ENCODE measurements around the gene CHID1.

DNA sequence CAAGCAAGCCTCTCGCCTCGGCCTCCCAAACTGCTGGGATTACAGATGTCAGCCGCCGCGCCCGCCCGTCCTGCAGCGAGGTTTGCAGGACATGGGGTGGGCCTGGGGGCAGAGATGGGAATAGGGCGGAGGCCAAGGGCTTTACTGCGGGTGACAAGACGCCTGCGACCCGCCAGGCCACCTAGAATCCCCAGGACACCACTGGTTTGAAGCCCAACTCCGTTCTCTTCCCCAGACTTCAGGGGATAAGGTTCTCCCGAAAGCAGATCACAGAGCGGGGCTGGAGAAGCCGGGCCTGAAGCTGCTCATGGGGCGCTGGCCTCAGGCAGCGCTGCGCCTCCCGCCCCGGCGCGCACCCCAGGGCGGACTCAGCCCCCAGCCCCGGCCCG is 68.6 kb downstream of the CHID1 start:
- TF ChIP-seq, protein P1, sequence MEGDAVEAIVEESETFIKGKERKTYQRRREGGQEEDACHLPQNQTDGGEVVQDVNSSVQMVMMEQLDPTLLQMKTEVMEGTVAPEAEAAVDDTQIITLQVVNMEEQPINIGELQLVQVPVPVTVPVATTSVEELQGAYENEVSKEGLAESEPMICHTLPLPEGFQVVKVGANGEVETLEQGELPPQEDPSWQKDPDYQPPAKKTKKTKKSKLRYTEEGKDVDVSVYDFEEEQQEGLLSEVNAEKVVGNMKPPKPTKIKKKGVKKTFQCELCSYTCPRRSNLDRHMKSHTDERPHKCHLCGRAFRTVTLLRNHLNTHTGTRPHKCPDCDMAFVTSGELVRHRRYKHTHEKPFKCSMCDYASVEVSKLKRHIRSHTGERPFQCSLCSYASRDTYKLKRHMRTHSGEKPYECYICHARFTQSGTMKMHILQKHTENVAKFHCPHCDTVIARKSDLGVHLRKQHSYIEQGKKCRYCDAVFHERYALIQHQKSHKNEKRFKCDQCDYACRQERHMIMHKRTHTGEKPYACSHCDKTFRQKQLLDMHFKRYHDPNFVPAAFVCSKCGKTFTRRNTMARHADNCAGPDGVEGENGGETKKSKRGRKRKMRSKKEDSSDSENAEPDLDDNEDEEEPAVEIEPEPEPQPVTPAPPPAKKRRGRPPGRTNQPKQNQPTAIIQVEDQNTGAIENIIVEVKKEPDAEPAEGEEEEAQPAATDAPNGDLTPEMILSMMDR (IDR thresholded peaks at IDR 0.05; ENCODE audit: low read depth, low read length, poor library complexity, severe bottlenecking) = no peak
- no peak for TF ChIP-seq EZH2phosphoT487 (IDR thresholded peaks at IDR 0.05; ENCODE audit: borderline replicate concordance, low read length)
